Activated T-helper 17 cell treated with anti-CD3 and anti-CD28 coated beads, Interleukin-2, amount 50 U/mL, for 72 hours (primary cell): ENCODE data around the gene PAPPA2. TPM values are rescaled to one million over a fixed set of nuclear protein-coding genes. Genes with fewer than 3 reads are reported as not detected.

Source experiments
- ATAC-seq: fragments of 150-1000 bp; cut with Tn5 transposase; replicated peaks from 2 replicates; pipeline ENCODE4 v1.10.0; 2021; ENCODE audit warnings: mild to moderate bottlenecking, moderate library complexity
- H3K27ac Mint-ChIP-seq: one replicate; pipeline ENCODE4 v1.8.0; 2022; ENCODE audit warnings: mixed read lengths
- H3K27me3 Mint-ChIP-seq: one replicate; pipeline ENCODE4 v1.8.0; 2022; ENCODE audit warnings: mixed read lengths
- H3K36me3 Mint-ChIP-seq: one replicate; pipeline ENCODE4 v1.8.0; 2022; ENCODE audit warnings: low read depth, mild to moderate bottlenecking, mixed read lengths
- H3K4me1 Mint-ChIP-seq: one replicate; pipeline ENCODE4 v1.8.0; 2022; ENCODE audit warnings: mixed read lengths
- H3K4me3 Mint-ChIP-seq: one replicate; pipeline ENCODE4 v1.8.0; 2022; ENCODE audit warnings: mild to moderate bottlenecking, mixed read lengths
- H3K9me3 Mint-ChIP-seq: one replicate; pipeline ENCODE4 v1.8.0; 2022; ENCODE audit warnings: mixed read lengths
- total RNA-seq, 2 donors: library from RNA; stranded (reverse); gene quantifications; one replicate each; pipeline ENCODE4 v1.2.3, GENCODE V29; 2022

Gene PAPPA2
- total RNA-seq, 2 donors from 2014 or later = 0.17 to 0.19 TPM

DNA sequence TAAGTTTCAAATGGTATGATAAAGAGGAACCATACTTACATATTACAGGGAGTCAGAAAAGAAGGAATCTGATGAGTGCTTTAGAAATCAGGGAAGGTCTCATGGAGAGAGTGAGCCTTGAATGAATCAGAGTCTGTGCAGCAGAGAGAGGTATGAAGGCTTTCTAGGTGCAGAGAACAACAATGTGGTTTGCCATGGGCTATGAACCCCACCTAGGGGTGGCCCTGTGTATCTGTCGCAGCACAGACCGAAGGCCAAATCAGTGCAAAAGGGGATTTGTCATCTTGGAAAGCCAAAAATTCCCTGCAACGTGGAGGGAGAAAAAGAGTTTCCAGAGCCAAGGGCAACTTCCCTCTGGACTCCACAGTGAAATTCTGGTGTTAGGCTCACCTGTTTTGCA, 3.5 kb downstream of the PAPPA2 start:
- H3K4me1 Mint-ChIP-seq = no peaks in the 10 kb centered on the region
- no peak overlapping the region for H3K4me3 Mint-ChIP-seq
- H3K27me3 Mint-ChIP-seq = peaks cover 4% of the 10 kb centered on the region
- ATAC-seq = no peak
- no peak overlapping the region for H3K27ac Mint-ChIP-seq
- no peaks in the 10 kb centered on the region for H3K36me3 Mint-ChIP-seq
- H3K9me3 Mint-ChIP-seq = no peaks in the 10 kb centered on the region

DNA sequence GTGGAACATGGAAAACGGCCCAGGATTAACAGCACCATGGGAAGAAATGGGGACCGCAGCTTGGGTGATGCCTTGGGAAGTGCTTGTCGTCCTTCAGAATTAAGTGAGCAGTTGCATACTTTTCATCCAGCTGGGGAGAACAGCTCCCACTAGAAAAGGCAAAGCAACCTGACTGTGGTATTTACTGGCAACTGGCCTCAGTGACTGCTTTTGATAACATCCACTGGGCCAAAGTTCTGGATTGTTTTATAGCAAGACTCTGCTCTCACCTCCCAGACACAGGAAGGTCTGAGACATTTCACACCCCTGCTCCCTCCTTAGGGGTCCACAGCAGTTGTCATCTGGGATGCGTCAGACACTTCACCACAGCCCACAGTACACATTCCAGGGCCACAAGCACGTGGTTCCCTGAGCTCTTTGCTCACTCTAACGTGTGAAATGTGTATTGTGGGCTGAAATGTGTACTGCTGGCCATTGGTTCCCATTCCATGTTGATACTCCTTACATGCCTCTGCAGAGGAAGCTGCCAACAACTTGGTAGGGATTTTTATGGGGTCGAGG, 6.6 kb downstream of the PAPPA2 start:
- Mint-ChIP-seq H3K27ac (no peak overlapping the region), H3K4me1 (no peaks in the 10 kb centered on the region), H3K27me3 (peaks cover 4% of the 10 kb centered on the region), H3K9me3 (no peaks in the 10 kb centered on the region), H3K4me3 (no peak overlapping the region), H3K36me3 (no peaks in the 10 kb centered on the region)
- no peak for ATAC-seq

DNA sequence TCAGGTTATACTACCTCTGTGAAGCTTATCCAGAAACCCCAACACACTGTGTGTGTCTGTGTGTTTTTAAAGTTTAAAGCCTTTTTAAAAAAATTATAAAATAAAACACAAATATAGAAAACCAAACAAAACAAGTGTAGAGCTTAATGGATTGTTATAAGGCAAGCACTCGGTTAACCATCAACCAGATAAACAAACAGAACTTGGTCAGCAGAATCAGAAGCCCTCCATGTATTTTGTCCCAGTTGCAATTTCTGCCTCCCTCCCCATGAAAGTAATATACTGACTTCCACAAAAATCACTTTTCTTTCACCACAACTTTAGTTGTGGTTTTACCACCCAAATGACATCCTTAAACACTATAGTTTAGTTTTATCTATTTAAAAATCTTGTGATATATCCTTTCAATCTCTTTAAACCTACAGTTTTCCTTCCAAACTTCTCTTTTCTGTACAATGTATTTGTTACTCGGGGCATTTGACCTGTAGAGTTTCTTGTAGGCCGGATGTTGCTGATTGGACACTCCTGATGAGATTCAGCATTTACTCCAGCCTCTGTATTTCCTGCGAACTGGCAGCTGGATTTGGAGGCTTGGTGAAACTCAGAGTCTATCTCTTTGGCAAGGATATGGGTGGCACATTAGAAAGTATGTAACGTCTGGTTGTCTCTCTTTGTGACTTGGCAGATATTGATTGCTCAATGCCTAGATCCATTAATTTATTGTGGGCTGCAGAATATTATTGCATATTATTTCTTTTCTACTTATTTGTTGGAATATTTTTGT, 8.6 kb downstream of the PAPPA2 start:
- H3K27me3 Mint-ChIP-seq = peaks cover 4% of the 10 kb centered on the region
- no peak for ATAC-seq

DNA sequence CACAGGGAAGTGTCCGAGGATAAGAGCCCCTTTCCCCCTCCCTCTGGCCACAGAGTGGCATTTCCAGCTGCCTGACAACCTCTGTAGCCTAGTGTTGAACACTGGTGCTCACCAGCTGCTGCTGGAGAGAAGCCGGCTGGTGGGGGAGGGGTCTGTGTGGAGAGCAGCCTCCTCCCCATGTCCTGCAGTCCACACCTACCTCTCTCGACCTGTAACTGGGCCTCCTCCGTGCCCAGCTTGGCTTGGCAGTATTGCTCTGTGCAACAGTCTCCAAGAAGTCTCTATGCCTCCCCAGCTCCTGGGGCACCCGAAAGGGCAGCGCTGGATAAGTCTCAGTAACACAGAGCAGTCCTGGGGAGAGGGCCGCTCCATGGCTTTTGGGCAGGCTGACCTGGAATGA, 17.0 kb downstream of the PAPPA2 start:
- Mint-ChIP-seq H3K4me1 (no peaks in the 10 kb centered on the region), H3K9me3 (peaks cover 10% of the 10 kb centered on the region), H3K4me3 (no peak overlapping the region), H3K27me3 (peaks cover 4% of the 10 kb centered on the region), H3K27ac (no peak overlapping the region), H3K36me3 (no peaks in the 10 kb centered on the region)
- no peak for ATAC-seq

More for the DNA sequence above, 8.6 kb downstream of the PAPPA2 start:
- H3K9me3 Mint-ChIP-seq = no peaks in the 10 kb centered on the region
- no peak overlapping the region for H3K27ac Mint-ChIP-seq
- H3K4me3 Mint-ChIP-seq = no peak overlapping the region
- H3K36me3 Mint-ChIP-seq = no peaks in the 10 kb centered on the region
- H3K4me1 Mint-ChIP-seq = no peaks in the 10 kb centered on the region

DNA sequence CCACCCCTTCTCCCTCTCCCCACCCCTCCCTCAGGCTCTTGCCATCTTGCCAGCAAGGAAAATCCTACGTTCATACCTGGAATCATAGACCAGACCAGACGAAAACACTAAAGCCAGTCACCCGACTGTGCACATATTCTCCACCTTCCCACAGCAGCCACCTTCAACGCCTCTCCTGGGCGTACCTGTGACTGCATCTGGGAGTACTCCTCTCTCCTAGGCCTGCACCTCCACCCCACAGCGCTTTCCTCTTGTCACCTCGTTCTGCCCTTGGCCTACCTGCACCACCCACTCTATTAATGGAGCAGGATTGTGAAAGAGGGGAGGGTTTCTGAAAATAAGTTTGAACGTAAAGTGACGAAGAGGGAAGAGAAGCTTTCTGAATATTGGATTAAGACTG, 17.8 kb downstream of the PAPPA2 start:
- Mint-ChIP-seq H3K27ac (no peak overlapping the region), H3K9me3 (peaks cover 10% of the 10 kb centered on the region), H3K4me1 (no peaks in the 10 kb centered on the region), H3K36me3 (no peaks in the 10 kb centered on the region), H3K4me3 (no peak overlapping the region), H3K27me3 (peaks cover 7% of the 10 kb centered on the region)
- no peak for ATAC-seq

DNA sequence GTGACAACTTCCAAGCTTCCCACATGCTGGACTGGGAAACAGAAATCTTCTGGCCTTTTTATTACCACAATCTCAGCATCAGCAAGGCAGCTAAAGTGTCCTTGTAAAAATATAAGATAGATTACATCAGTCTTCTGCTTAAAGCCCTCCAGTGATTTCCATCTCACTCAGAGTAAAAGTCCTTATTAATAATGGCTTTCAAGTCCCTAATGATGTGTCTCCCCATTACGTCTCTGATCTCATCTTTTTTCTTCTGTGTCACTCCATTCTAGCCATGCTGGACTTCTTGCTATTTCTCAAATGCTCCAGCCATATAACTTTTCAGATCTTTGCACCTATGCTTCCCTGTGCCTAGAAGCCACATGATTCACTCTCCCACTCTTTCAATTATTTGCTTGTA, 22.1 kb downstream of the PAPPA2 start:
- Mint-ChIP-seq H3K27me3 (peaks cover 10% of the 10 kb centered on the region), H3K36me3 (no peaks in the 10 kb centered on the region), H3K9me3 (peaks cover 10% of the 10 kb centered on the region), H3K4me3 (no peak overlapping the region), H3K4me1 (no peaks in the 10 kb centered on the region), H3K27ac (no peak overlapping the region)
- ATAC-seq = no peak

DNA sequence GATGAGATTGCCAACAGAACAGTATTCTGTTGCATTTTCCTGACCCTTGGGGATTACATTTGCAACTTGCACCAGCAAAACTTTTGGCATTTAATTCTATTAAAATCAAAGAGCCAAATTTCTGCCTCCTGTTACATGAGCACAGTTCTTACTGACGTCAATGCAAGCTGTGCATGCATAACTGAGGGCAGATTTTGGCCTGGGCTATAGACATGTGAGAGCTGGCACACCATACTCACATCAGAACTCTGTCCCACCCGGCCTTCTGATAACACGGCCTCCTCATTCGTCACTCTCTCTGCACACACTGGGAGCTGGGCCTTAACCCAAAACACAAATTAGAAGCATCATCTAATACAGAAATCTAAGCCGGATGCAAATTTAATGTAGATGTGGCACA, 31.5 kb downstream of the PAPPA2 start:
- Mint-ChIP-seq H3K4me1 (no peaks in the 10 kb centered on the region), H3K9me3 (peaks cover 3% of the 10 kb centered on the region), H3K36me3 (no peaks in the 10 kb centered on the region), H3K27ac (no peak overlapping the region), H3K27me3 (peaks cover 12% of the 10 kb centered on the region), H3K4me3 (no peak overlapping the region)
- ATAC-seq = no peak

DNA sequence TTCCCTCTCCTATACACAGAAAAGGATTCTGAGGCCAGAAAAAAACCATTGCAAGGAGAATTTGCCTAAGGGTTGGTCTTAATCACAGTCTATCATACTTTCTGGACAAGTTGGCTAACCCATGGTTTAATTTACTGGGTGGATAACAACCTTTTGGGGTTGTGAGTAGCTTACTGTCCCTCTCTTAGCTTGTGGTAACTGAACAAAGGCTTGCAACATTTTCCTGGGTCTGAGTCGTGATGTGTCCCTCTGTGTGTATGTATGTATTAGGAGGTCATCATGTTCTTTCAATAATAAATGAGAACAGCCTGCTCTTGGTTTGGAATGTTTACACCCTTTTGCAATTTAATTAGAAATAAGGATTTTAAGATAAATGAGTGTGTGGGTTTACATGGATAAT, 36.7 kb downstream of the PAPPA2 start:
- Mint-ChIP-seq H3K4me1 (no peaks in the 10 kb centered on the region), H3K27ac (no peak overlapping the region), H3K4me3 (no peak overlapping the region), H3K36me3 (no peaks in the 10 kb centered on the region), H3K9me3 (no peaks in the 10 kb centered on the region), H3K27me3 (peaks cover 12% of the 10 kb centered on the region)
- ATAC-seq = no peak

DNA sequence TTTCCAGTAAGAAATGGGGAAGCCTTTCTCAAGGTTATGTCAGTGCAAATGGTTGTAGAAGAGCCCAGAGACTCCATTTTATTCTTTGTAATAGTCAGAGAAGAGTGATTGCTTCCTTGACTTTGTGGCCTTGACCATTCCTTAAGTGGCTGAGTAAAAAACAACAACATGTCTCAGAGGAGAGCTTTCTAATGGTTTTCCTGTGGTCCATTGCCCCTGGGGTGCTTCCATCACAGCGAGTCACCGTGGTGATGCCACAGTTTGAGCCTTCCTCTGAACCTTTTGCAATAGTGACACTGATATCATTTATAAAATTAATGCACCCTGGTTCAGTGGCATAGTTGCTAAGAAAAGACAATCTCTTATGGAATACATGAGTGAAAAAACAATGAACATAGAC, 38.6 kb downstream of the PAPPA2 start:
- Mint-ChIP-seq H3K27me3 (peaks cover 19% of the 10 kb centered on the region), H3K4me1 (no peaks in the 10 kb centered on the region), H3K36me3 (no peaks in the 10 kb centered on the region), H3K9me3 (no peaks in the 10 kb centered on the region), H3K4me3 (no peak overlapping the region), H3K27ac (no peak overlapping the region)
- no peak for ATAC-seq

DNA sequence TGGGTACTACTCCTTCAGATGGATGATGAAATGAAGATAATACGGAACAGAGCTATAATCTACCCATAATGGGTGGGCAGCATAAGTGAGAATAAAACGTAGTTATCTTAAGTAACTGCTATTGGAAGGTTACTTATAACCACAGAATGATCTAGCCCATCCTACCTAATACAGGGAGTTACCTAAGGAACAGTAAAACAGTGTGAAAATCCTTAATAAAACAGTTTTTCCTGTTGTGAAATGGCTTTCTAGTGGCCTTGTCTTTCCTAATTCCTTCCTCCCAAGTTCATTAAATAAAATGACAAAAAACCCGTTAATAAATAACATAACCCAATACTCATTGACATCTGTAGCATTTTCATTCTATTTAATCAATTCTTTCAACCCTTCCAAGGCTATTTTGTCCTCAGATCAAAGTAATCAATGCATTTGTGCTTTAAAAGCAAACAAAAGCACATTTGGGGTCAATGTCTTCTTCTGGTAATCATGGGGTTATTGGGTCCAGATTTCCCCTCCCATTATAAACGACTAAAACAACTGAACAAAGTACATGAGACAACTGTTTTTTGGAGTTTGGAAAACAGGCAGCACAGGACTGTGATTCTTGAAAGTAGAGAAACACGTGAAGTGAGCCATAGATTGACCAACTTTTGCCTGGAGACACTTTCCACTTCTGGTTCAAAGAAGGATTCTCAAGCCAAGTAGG, 42.0 kb downstream of the PAPPA2 start:
- H3K27me3 Mint-ChIP-seq = peaks cover 15% of the 10 kb centered on the region
- no peaks in the 10 kb centered on the region for H3K9me3 Mint-ChIP-seq
- no peaks in the 10 kb centered on the region for H3K4me1 Mint-ChIP-seq
- ATAC-seq = no peak
- H3K36me3 Mint-ChIP-seq = no peaks in the 10 kb centered on the region
- H3K4me3 Mint-ChIP-seq = no peak overlapping the region
- H3K27ac Mint-ChIP-seq = no peak overlapping the region

DNA sequence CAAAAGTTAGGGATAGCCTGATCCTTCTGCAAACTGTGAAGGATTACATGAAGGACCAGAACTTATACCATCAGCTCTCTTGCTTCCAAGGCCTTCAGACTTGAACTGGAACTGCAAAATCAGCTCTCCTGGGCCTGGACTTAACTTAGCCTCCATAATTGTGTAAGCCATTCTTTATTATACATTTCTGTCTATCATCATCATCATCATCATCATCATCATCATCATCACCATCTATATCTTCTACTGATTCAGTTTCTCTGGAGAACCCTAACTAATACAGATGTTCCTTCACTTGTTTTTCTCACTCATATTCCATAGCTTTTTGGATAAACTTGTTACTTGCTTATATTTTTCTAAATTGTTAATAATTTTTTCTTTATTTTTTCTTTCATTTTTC, 50.0 kb downstream of the PAPPA2 start:
- Mint-ChIP-seq H3K4me3 (no peak overlapping the region), H3K4me1 (no peaks in the 10 kb centered on the region), H3K27ac (no peak overlapping the region), H3K27me3 (no peaks in the 10 kb centered on the region), H3K9me3 (no peaks in the 10 kb centered on the region), H3K36me3 (no peaks in the 10 kb centered on the region)
- no peak for ATAC-seq

DNA sequence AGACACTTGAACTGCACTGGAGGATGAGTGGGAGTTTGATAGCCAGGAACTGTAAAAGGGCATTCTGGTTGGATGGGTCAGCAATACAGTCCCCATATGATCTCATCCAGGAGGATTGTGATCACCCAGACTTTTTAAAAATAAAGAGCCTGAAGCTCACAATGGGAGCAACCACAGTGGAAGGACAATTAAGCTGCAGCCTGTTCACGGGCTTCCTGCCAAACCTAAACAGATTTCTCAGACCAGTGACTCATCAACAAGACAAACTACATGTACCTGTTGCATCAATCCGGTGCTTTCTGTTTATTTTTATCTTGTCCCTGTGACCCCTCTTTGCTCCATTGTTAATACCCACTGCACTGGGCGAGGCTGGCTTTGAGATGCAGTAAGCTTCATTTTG, 52.3 kb downstream of the PAPPA2 start:
- Mint-ChIP-seq H3K27ac (no peak overlapping the region), H3K27me3 (no peaks in the 10 kb centered on the region), H3K4me3 (no peak overlapping the region), H3K4me1 (no peaks in the 10 kb centered on the region), H3K36me3 (no peaks in the 10 kb centered on the region), H3K9me3 (no peaks in the 10 kb centered on the region)
- ATAC-seq = no peak

DNA sequence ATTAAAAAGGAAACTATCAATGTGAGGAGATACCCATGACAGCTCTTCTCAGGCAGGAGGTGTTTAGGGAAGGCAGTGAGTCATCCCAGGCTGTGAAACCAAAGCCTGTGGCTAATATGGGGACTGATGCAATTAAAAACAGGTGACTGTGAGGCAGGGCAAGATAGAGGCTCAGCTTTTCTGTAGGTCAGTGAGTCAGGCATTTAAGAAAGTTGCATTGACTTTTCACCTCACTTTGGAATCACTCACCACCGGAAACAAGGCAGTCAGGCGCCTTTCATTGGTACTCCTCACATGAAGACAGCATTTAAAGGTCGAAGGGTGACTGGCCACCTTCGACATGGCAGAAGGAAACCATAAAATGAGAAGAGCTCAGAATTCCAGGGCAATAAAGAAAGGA, 54.5 kb downstream of the PAPPA2 start:
- H3K9me3 Mint-ChIP-seq = peaks cover 3% of the 10 kb centered on the region

DNA sequence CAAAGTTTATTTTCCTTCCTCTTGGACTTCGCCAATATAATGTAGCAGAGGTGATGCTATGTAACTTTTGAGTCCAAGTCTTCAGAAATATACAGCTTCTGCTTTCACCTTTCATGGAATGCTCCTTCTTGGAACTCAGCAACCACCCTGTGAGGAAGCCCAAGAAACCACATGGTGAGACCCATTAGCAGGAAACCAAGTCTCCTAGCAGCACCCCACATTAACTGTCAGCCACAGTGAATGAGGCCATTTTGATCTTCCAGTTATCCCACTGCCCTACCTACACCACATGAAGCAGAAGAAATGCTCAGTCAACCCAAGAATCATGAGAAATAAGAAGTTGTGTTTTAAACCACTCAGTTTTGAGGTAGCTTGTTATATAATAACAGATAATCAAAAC, 58.2 kb downstream of the PAPPA2 start:
- H3K27ac Mint-ChIP-seq = no peak overlapping the region
- ATAC-seq = no peak
- H3K36me3 Mint-ChIP-seq = no peaks in the 10 kb centered on the region
- H3K9me3 Mint-ChIP-seq = peaks cover 7% of the 10 kb centered on the region
- H3K27me3 Mint-ChIP-seq = no peaks in the 10 kb centered on the region
- H3K4me1 Mint-ChIP-seq = no peaks in the 10 kb centered on the region
- no peak overlapping the region for H3K4me3 Mint-ChIP-seq

More for the DNA sequence above, 54.5 kb downstream of the PAPPA2 start:
- no peaks in the 10 kb centered on the region for H3K36me3 Mint-ChIP-seq
- ATAC-seq = peak; percentile 54
- H3K27ac Mint-ChIP-seq = no peak overlapping the region
- no peak overlapping the region for H3K4me3 Mint-ChIP-seq
- H3K27me3 Mint-ChIP-seq = no peaks in the 10 kb centered on the region
- no peaks in the 10 kb centered on the region for H3K4me1 Mint-ChIP-seq

DNA sequence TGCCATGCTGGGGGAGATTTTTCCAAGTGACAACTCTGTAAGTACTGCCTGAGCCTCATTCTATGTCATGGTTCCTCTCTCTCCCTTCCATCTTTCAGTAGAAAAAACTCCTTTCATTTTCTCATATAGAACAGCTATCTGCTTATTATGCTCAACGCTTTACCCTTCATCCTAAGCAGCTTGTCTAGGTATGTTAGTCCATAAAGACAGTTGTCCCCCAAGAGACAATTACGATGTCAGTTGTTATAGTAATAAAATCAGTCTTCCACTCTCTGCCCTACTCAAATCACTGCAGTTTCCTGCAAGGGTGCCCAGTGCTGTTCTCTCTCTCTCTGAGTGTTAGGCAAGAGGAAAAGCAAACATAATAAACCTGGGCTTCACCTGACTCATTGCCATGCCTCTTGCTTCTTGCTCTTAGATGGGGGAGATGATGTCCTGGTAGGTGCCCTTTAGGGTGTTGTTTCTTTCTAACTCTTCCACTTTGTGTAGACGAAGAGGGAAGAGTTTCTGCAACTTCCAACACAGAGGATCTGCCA, 59.4 kb downstream of the PAPPA2 start:
- ATAC-seq = no peak
- H3K9me3 Mint-ChIP-seq = peaks cover 7% of the 10 kb centered on the region
- H3K27me3 Mint-ChIP-seq = no peaks in the 10 kb centered on the region
- no peaks in the 10 kb centered on the region for H3K4me1 Mint-ChIP-seq
- no peaks in the 10 kb centered on the region for H3K36me3 Mint-ChIP-seq
- no peak overlapping the region for H3K27ac Mint-ChIP-seq
- H3K4me3 Mint-ChIP-seq = no peak overlapping the region
